HG02610 (cell line): ENCODE measurements around the gene GPR22.

Experiments
- ATAC-seq: cut with Tn5 transposase; IDR thresholded peaks from one replicate; pipeline ENCODE4 v1.9.1; 2021; ENCODE audit warnings: mild to moderate bottlenecking, moderate library complexity; ENCODE audit not compliant: unreplicated experiment

Gene GPR22, protein sequence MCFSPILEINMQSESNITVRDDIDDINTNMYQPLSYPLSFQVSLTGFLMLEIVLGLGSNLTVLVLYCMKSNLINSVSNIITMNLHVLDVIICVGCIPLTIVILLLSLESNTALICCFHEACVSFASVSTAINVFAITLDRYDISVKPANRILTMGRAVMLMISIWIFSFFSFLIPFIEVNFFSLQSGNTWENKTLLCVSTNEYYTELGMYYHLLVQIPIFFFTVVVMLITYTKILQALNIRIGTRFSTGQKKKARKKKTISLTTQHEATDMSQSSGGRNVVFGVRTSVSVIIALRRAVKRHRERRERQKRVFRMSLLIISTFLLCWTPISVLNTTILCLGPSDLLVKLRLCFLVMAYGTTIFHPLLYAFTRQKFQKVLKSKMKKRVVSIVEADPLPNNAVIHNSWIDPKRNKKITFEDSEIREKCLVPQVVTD

DNA sequence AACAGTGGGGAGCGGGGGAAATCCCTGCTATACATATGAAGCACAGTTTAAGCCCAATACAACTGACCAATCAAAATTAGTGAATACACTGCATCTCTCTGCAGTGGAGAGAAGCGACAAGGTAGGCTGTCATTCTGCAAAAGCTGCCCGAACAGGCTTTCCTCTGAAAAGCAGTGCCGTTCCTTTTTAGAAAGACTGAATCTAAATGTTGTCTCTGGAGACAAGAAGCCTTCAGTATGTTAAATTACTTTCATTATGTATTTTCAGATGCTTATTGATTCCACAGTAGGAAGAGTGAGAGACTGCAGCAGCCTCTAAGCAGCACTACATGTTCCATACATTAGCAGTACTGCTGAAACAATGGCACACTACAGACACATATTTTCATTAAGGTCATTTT lies at the start of gene GPR22:
Gene GPR22 (plus strand): TSS at position 129 of the 400 bp plus-strand sequence. CDS start 4,004 bp downstream, outside the sequence.
- no peak for ATAC-seq

DNA sequence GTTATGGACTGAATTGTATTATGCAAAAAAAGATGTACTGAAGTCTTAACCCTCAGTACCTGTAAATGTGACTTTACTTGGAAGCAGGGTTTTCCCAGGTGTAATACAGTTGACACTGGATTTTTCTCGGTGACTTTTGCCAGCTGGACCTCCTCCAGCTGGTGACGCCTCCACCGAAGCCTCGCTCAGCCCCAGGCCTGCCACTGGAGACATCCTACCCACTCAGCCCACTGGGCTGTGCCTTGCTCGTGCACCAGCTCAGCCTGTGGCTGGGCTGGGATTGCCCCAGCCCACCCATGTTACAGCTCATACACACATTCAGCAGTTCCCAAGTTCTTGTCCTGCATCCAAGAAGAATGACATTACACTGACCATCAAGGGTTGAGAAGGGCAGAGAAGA lies 42.4 kb upstream of the GPR22 start:
- no peak for ATAC-seq

DNA sequence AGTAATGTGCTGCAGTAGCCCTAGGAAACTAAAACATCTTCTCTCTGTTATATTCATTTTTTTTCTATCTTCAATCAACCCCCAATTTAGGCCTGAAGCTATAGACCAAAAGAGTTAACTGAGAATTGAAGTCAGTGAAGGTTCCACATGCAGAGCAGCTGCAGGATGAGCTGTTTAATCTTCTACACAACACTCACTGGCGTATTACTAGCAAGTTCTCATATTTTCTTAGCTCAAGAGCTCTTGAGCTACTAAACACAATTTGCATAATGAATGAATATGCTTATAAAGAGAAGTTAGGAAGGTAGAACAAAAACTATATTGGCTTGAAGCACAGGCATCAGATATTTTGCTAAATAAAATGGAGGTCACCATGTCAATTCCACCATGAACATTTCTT lies 41.2 kb upstream of the GPR22 start:
- ATAC-seq = no peak

DNA sequence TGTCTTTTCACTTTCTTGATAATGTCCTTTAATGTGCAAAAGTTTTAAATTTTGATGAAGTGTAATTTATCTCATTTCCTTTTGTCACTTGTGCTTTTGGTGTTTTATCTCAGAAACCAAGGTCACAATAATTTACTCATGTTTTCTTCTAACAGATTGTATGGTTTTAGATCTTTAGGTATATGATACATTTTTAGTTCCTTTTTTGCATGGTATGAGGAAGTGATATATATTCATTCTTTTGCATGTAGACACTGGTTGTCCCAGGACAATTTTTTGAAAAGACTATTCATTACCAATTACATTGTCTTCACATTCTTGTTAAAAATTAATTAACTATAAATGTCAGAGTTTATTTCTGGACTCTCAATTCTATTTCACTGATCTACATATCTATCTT lies 39.8 kb upstream of the GPR22 start:
- ATAC-seq = no peak

DNA sequence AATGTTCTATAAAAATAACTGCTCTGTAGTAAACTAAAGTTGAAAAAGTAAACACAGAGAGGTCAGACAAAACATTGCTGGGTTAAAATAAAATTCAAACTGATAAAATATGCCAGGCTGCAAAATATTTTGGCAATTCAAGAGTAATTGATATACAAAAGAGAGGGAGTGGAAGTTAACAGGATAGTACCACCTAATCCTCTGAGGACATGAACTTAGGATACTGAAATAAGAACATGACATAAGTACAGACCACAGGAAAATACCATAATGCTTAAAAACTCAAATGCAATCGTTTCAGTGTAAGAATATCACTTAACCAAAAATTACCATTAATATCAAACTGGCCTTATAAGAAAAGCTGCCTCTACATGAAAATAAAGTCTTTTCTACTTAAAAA lies 37.6 kb upstream of the GPR22 start:
- ATAC-seq = no peak

DNA sequence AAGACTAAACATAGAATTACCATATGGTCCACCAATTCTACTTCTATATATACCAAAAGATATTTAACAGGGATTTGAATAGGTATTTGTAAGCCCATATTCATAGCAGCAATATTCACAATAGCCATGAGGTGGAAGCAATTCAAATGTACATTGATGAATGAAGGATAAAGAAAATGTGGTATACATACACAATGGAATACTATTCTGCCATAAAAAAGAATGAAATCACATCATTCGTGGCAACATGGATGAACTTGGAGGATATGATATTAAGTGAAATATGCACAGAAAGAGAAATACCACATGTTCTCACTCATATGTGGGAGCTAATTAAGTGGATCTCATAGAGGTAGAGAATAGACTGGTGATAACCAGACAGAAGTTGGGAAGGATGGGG lies 34.1 kb upstream of the GPR22 start:
- no peak for ATAC-seq

DNA sequence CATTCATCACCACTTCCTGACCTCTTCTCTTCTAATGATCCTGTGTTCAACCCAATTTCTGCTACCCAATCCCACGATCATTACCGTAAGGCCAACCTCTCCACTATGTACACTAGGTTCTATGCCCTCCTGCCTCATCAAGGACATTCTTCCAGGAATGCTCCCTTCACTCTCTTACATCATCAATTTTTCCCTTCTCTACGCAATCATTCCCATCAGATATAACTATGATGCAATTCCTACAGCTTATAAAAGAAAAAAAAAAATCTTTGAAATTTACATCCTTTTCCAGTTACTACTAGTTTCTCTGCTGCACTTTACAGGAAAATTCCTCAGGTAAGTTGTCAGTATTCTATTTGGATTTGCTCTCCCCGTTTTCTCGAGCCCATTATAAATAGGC lies 30.8 kb upstream of the GPR22 start:
- ATAC-seq = no peak

DNA sequence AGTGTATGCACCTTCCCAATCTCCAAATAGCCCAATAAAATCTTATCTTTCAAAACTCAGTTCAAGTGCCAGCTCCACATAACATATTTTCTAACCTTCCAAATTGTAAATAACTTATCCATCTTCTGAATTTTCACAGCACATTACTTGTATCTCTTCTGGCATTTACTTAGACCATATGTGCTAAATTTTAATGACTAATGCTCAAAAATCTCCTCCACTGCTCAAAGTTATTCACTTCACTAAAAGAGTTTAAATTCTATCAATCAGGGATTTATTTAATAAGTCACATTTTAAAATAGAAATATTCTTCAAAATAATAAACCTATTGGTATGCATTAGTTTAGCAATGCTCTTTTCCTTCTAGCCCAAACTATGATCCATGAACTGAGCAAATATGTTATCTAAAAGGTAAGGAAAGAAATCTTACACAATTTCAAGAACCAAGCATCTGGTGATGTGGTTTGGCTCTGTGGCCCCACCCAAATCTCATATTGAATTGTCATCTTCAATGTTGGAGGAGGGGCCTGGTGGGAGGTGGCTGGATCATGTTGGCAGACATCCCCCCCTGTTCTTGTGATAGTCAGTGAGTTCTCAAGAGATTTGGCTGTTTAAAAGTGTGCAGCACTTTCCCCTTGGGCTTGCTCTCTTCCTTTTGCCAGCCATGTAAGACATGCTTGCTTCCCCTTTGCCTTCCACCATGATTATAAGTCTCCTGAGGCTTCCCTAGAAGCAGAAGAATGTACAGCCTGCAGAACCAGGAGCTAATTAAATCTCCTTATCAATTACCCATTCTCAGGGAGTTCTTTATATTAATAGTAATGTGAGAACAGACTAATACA lies 28.1 kb upstream of the GPR22 start:
- ATAC-seq = no peak

DNA sequence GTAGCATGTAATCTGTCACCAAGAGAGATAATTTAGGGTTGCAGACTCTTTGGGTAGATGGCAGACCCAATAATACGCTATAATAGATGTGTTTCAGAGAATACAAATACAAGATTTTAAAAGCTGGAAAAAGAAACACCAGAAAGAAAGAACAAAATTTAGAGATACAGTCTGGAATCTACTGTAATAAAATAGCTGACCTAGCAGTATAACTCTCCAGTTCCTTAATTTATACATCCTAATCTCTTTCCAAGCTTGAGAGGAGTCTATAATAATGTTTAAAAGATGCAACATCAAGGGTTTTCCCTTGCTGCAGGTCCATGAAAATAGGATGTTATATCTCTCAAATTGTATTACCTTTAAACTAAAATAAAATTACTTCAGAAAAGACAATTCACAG lies 27.2 kb upstream of the GPR22 start:
- ATAC-seq = no peak

DNA sequence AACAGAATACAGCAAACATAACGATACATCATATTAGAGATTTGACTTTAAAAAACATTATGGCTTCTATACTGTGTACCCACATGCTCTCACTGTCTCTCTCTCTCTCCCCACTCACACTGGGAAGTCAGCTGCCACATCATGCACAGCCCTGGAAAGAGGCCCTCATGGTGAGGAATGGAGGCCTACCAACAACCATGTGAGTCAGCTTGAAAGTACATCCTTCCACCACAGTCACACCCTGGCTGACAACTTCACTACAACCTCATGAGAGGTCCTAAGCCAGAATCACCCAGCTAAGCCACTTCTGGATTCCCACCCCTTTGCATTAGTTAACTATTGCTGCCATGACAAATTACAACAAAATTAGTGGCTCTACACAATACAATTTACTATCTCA lies 23.3 kb upstream of the GPR22 start:
- ATAC-seq = no peak

DNA sequence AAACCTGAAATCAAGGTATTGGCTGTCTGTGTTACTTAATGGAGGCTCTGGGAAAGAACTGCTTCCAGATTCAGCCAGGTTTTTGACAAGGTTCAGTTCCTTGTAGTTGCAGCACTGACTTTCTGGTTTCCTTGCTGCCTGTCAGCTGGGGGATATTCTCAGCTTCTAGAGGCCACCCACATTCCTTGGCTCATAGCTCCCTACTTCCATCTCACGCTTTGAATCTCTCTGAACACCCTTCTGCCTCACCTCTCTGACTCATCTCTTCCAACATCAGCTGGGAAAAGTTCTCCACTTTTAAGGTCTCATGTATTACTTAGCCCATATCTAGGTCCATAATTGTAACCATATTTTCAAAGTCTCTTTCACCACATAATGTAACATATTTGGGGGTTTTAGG lies 22.9 kb upstream of the GPR22 start:
- ATAC-seq = no peak

DNA sequence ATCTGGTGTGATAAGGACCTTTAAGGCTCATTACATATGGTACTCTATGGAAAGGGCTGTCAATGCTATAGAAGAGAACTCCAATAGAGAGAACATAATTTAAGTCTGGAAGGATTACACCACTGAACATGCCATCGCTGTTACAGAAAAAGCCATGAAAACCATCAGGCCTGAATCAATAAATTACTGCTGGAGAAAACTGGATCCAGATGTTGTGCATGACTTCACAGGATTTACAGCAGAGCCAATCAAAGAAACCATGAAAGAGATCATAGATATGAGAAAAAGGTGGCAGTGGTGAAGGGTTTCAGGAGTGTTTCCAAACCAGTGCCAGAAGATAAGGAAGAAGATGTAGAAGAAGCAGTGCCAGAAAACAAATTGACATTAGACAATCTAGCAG lies 18.9 kb upstream of the GPR22 start:
- ATAC-seq = no peak

DNA sequence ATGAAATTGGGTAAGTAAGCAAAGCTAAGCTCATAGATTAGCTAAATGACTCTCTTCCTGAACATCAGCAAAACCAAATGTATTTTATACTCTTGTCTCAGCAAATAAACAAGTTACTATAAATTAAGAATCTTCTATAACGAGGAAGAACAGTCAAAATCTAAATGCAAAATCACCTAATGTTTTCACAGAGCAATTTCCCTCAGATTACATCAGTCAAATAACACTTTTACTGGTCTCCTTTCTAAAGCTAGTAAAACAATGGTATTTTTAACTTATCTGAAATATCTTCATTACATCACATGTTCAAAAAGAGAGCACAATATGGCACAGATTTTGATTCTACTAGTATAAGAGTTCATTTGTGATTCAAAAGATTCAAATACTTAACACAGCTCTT lies 16.5 kb upstream of the GPR22 start:
- no peak for ATAC-seq

DNA sequence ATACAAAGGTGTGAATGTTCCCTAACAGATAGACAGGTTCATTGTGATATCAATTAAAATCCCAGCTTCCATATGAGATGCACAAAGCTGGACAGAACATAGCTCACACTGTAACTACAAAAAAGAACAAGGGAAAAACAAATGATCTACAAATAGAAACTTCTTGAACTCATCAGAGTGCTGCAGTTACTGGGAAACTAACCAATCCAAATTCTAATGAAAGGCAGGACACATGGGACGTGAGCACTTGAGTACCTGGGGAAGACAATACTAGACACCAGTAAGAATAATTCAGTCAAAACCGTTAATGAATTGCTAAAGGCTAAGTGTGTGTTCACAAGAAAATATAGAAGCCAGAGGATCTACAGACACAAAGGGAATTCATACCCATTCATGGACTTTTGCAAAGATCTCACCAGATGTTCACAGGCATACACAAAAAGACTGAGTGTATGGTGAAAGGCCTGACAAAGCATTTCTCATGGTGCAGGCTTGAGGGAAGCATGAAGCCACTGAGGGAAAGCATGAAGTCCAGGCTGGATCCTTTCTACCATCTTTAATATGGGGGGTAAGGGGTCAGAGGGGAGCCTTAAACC lies 7.8 kb upstream of the GPR22 start:
- no peak for ATAC-seq

DNA sequence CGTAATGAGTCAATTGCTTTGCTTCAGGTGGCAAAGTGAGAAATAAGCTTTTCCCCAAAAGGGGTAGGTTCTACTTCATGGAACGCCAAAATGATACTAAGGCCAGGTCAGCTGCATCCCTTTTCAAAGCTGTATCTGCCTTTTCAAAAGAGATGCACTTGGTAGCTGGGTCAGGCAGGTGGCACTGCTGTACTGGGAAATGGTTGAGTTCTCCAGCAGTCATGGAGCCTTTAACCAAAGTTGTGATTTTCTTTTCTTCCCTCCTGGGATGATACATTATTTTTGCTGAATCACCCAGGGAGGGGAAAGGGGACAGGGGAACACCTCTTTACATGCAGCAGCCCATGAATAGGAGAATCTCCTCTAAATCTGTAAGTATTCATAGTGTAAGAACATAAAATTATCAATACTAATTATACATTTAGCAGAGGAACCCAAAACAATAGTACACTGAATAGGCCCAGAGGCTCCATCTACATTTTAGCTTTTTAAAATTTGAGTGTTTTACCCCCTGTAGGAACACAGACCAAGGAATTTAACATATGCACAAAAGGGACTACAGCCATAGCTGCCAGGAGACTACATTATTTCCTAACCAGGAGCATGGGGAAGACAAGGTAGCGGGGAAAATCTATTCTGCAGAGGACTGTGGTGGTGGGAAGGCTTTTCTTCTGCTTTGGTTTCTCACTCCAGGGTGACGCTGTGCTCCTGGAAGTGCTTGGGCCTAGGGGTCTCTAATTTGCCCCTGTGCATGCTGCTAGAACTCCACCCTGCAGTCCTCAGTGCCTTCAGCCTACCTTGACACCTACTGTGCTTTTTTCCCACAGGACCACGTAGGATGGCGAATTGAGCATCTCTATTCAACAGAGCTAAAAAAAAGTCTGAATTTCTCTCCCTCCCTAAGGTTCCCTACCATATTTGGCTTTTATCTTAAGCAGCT lies 6.4 kb upstream of the GPR22 start:
- ATAC-seq = peak; percentile 50

DNA sequence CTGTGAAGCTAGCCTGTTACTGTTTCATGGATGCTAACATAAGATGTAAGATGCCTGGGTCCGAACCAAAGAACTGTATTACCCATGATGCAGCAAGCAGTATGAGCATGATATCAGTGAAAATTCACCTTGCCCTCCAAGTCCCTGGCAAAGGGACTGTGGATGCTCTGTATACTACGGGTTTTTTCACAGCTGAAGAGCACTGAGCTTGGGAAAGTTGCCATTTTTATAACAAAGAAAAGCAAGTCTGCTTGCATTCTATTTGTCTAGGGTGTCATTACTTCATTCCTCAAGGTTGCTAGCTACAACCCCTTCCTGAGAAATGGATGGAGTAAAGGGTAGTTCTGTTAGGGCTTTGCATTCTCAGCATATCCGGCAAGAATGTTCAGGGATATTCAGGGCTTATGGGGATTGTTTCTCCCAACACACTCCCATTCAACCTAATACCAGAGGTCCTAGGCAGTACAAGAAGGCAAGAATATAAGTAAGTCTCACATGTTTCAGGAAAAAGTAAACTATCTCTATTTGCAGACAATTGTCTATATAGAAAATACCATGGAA lies 5.1 kb upstream of the GPR22 start:
- no peak for ATAC-seq

DNA sequence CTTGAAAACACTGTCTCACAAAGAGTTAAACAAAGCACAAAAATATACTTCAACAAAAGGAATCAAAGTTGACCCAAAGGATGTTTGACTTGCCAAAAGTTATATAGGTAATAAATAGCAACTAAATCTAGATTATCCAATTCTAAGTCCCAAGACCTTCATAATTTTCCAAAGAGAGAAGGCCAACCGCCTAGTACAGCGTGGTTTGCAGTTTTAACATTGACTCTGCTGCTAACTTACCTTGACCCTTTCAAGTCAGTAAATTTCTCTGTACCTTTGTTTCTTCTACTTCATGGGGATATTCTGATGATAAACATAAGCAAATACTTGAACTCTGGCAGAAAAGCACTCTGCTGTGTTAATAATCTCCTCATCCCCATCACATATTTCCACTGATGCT lies 1.9 kb upstream of the GPR22 start:
- no peak for ATAC-seq

DNA sequence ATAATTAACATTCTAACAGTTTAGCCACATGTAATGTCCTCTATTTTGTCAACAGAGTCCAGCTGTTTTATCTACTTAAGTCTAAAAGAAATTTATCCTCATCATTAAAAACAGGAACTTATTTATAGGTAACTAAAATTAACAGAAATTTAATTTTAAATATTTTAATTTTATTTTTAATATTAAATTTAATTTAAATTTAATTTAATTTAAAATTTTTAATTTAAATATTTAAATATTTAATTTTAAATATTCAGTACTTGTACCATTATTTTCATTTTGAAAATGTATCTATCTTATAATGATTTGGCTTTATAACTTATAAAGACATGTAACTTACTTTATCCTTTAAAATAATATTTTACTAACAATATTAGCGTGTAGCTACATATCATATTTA lies 1.0 kb upstream of the GPR22 start:
- ATAC-seq = no peak

DNA sequence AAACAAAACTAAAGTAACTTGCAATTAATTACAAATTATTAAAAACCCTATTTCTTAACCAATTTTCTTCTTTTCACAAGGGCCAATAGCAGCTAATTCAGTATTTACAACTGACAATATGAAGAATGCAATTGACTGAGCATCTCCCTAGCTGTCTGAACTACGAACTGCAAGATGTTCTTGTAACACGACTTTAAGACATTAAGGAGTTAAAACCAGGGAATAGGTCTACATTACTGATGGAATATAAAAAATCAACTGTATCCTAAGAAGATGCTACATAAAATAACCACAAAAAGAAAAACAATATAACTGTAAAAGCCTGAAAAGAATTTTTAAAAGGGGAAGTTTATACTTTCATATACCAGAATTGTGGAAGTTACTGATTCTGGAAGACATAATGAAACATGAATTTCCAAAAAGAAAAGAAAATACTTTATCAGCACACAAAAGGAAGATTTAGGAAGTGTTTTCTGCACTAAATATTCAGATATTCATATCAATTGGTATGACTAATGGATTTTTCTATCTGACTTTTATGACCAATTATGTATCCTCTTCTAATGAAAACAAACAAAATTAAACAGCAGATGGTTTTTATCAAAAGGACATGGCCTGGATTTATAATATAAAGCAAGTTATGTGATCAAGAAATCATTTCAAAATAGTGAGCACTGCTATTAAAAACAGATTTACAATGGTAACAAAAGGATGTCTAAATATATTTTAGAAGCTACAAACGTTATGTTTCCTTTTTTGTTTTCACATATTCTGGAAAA lies 1.6 kb downstream of the GPR22 start:
- ATAC-seq = no peak

DNA sequence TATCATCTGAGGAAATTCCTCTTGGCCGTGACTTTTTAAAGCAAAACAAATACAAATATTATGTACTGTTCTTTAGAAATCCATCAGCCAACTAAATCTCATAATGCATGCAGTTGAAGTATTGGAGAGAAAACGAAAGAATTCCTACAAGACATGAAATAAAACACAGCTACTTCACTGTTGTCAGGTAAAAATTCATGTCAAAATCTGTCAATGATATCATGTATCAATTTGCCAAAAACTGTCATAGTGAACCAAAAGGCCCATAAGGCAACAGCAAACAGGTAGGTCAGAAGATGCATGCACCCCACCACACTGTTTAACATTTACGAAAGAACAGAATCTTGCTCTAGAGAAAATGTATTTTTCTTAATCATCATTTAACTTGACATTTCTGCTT lies 2.3 kb downstream of the GPR22 start:
- ATAC-seq = no peak
